HepG2 (cell line): ENCODE results near the gene CUL9. TPM values are rescaled to one million over a fixed set of nuclear protein-coding genes. Genes with fewer than 3 reads are reported as not detected.

ENCODE experiments used
- ATAC-seq: fragments of 200-7000 bp; cut with Tn5 transposase; 3 replicates; pipeline ENCODE4 v1.9.1; 2020; ENCODE audit warnings: mild to moderate bottlenecking, moderate library complexity
- Bru-seq: library from RNA; stranded (reverse); fragments of 400-500 nt; gene quantifications from one replicate; lab custom pipeline; 2021; lab: Mats Ljungman, UMichigan
- BruChase-seq, 2 experiments: library from RNA; stranded (reverse); fragments of 400-500 nt; gene quantifications; one replicate each; lab custom pipeline; 2021; lab: Mats Ljungman, UMichigan
- BruUV-seq: library from RNA; stranded (reverse); fragments of 400-500 nt; replicated peaks from 2 replicates; lab custom pipeline; 2021; lab: Mats Ljungman, UMichigan
- CTCF ChIA-PET: fragments of 300-600 bp; formaldehyde crosslinking; extraction: SDS; loops from one replicate; lab custom pipeline; 2021; ENCODE audit warnings: low total read pairs, inconsistent platforms, low intra/inter-chr PET ratio; lab: Yijun Ruan, JAX
- POLR2A ChIA-PET: fragments of 350-600 bp; sonication (Branson Sonifier 250); formaldehyde crosslinking; loops from one replicate; lab custom pipeline; 2020; ENCODE audit warnings: antibody characterized with exemption, inconsistent platforms; lab: Yijun Ruan, JAX
- DNase-seq: peaks from one replicate; pipeline ENCODE4 v3.0.0-alpha.2; 2015; ENCODE audit warnings: low spot score
- FAIRE-seq: peaks from 3 replicates; lab custom pipeline; 2011; peaks lifted over from hg19 to GRCh38; lab: Jason Lieb, UNC
- H2AFZ ChIP-seq: one replicate; pipeline ENCODE4 v1.6.1; 2011; ENCODE audit warnings: low read length, inconsistent platforms
- H3K27ac ChIP-seq: fragments of 300-600 bp; 3 replicates; pipeline ENCODE4 v1.8.0; 2011; ENCODE audit warnings: mixed run types, mild to moderate bottlenecking, mixed read lengths, low read length, inconsistent platforms; ENCODE audit not compliant: insufficient read depth; ENCODE audit errors: extremely low read length
- H3K27me3 ChIP-seq, 2 experiments: fragments of 200-600 bp in 1 of 2; 2 replicates in 1 of 2; 3 replicates in 1 of 2; pipeline versions ENCODE4 v1.6.0 to v1.8.0; 2011; ENCODE audit warnings: low read length in 2 of 2, mild to moderate bottlenecking in 2 of 2, moderate library complexity in 2 of 2, inconsistent platforms in 1 of 2; ENCODE audit not compliant: insufficient read depth in 2 of 2, control insufficient read depth in 1 of 2
- H3K36me3 ChIP-seq, 2 experiments: fragments of 200-600 bp in 1 of 2; replicated peaks in 1 of 2; 2 replicates in 1 of 2; 3 replicates in 1 of 2; pipeline versions ENCODE4 v1.5.1 to v1.8.0; 2011; ENCODE audit warnings: low read length in 2 of 2, inconsistent platforms in 1 of 2; ENCODE audit not compliant: insufficient read depth in 2 of 2, control insufficient read depth in 1 of 2
- H3K4me1 ChIP-seq: 2 replicates; pipeline ENCODE4 v1.5.1; 2012; ENCODE audit warnings: low read length, inconsistent platforms; ENCODE audit not compliant: insufficient read depth
- H3K4me2 ChIP-seq: 2 replicates; pipeline ENCODE4 v1.6.0; 2011; ENCODE audit warnings: low read depth, low read length, inconsistent platforms
- H3K4me3 ChIP-seq, 3 experiments: fragments of 200-600 bp in 1 of 3; sonication (generic), shearing (Covaris generic) in 1 of 3; replicated peaks in 1 of 3; 2 replicates each; pipeline ENCODE4 v1.5.1; 2011 to 2016; ENCODE audit warnings: low read length in 3 of 3, inconsistent platforms in 2 of 3, low read depth in 2 of 3, mild to moderate bottlenecking in 2 of 3, control low read depth in 1 of 3, mixed read lengths in 1 of 3; ENCODE audit not compliant: insufficient read depth in 1 of 3
- H3K79me2 ChIP-seq: one replicate; pipeline ENCODE4 v1.6.1; 2011; ENCODE audit warnings: low read length, inconsistent platforms; ENCODE audit not compliant: insufficient read depth
- H3K9ac ChIP-seq: 2 replicates; pipeline ENCODE4 v1.6.0; 2011; ENCODE audit warnings: mild to moderate bottlenecking, low read depth, low read length, inconsistent platforms; ENCODE audit not compliant: insufficient read depth
- H3K9me3 ChIP-seq: 2 replicates; pipeline ENCODE4 v1.5.1; 2012; ENCODE audit warnings: mild to moderate bottlenecking, low read length
- H4K20me1 ChIP-seq: 2 replicates; pipeline ENCODE4 v1.6.0; 2011; ENCODE audit warnings: inconsistent platforms, mild to moderate bottlenecking, low read length, moderate library complexity; ENCODE audit not compliant: insufficient read depth
- AKAP8 ChIP-seq: sonication (generic); formaldehyde crosslinking; IDR thresholded peaks from 2 replicates; pipeline ENCODE4 v1.5.1; 2020; ENCODE audit warnings: mild to moderate bottlenecking, missing genetic modification reagents
- CBX2 ChIP-seq, 2 experiments: fragments of 200-600 bp in 1 of 2; sonication (generic); formaldehyde crosslinking in 1 of 2; IDR thresholded peaks; 2 replicates each; pipeline versions ENCODE4 v1.7.0 to v1.8.1; 2018 to 2022; ENCODE audit warnings: low read depth in 2 of 2, low read length in 1 of 2, mild to moderate bottlenecking in 1 of 2, missing genetic modification reagents in 1 of 2
- CHD4 ChIP-seq: fragments of 200-600 bp; sonication (generic); IDR thresholded peaks from 2 replicates; pipeline ENCODE4 v1.7.0; 2017; ENCODE audit warnings: mild to moderate bottlenecking, low read length, borderline replicate concordance
- EEA1 ChIP-seq: sonication (generic); formaldehyde crosslinking; IDR thresholded peaks from 2 replicates; pipeline ENCODE4 v1.5.1; 2020; ENCODE audit warnings: mild to moderate bottlenecking, missing genetic modification reagents, borderline replicate concordance
- SRSF4 ChIP-seq: fragments of 200-400 bp; formaldehyde crosslinking; IDR thresholded peaks from one replicate; pipeline ENCODE4 v1.6.1; 2018; ENCODE audit warnings: mild to moderate bottlenecking, low read depth, low read length, moderate library complexity; ENCODE audit not compliant: poor library complexity, severe bottlenecking
- ZNF547 ChIP-seq: sonication (generic); formaldehyde crosslinking; IDR thresholded peaks from 2 replicates; pipeline ENCODE4 v1.5.1; 2020; ENCODE audit warnings: mild to moderate bottlenecking, missing genetic modification reagents
- ZNF552 ChIP-seq: sonication (generic); formaldehyde crosslinking; IDR thresholded peaks from 2 replicates; pipeline ENCODE4 v1.9.0; 2022; ENCODE audit warnings: missing genetic modification reagents, mild to moderate bottlenecking, borderline replicate concordance
- ZNF674 ChIP-seq: sonication (generic); formaldehyde crosslinking; IDR thresholded peaks from 2 replicates; pipeline ENCODE4 v1.5.0; 2020; ENCODE audit warnings: low read depth, mild to moderate bottlenecking, missing genetic modification reagents
- ZNF776 ChIP-seq: sonication (generic); formaldehyde crosslinking; IDR thresholded peaks from 2 replicates; pipeline ENCODE4 v1.4.0; 2020; ENCODE audit warnings: mild to moderate bottlenecking, missing genetic modification reagents
- WGBS: methylation state at CpG from one replicate; pipeline ENCODE4 v1.1.6; 2017; ENCODE audit warnings: low lambda C conversion rate; 5-methylcytosine and 5-hydroxymethylcytosine counted together
- in situ Hi-C: cut with HindIII; loops from 2 replicates; pipeline ENCODE4 v1.10.0; 2017; ENCODE audit warnings: low pct_unique_long_range_greater_than_20kb; ENCODE audit not compliant: extremely low pct_ligation_motif_present
- intact Hi-C: fragments of 100-400 bp; cut with micrococcal nuclease; formaldehyde crosslinking; loops from one replicate; pipeline ENCODE4 v1.10.0; 2022; ENCODE audit not compliant: unreplicated experiment
- long read RNA-seq, 2 experiments: library from RNA in 1 of 2; library from polyadenylated mRNA in 1 of 2; stranded (forward) in 1 of 2; unstranded in 1 of 2; transcript quantifications; one replicate each; pipeline ENCODE4 v2.0.0, GENCODE V29; 2019 to 2022
- polyA minus RNA-seq, 3 experiments: library from RNA; depleted of rRNA, polyadenylated mRNA; stranded (reverse); fragments of >200 nt; gene quantifications; 2 replicates each; pipeline ENCODE4 v1.2.3, GENCODE V29; 2011; ENCODE audit warnings: low replicate concordance in 1 of 3
- polyA plus RNA-seq, 8 experiments: library from polyadenylated mRNA; depleted of rRNA in 3 of 8; stranded (reverse) in 7 of 8; unstranded in 1 of 8; fragments of >200 nt; fragmentation: Illumina TruSeq in 4 of 8; extraction: Trizol in 4 of 8; gene quantifications; 2 replicates each; pipeline versions ENCODE4 v1.2.1 to v1.2.3, GENCODE V29; 2011 to 2016; ENCODE audit warnings: low read depth in 4 of 8, missing spikeins in 1 of 8, mixed read lengths in 1 of 8; ENCODE audit not compliant: insufficient read depth in 1 of 8
- total RNA-seq, 5 experiments: library from RNA; depleted of rRNA; stranded (reverse); fragments of >200 nt; fragmentation: Illumina TruSeq; extraction: Trizol; gene quantifications; 2 replicates each; pipeline ENCODE4 v1.2.3, GENCODE V29; 2016; ENCODE audit warnings: low read depth in 1 of 5
- TF ChIP-seq, protein P1 (sequence below): sonication (generic); formaldehyde crosslinking; IDR thresholded peaks from 2 replicates; pipeline ENCODE4 v1.4.0; 2020; ENCODE audit warnings: missing genetic modification reagents, borderline replicate concordance
- TF ChIP-seq, protein P2 (sequence below): IDR thresholded peaks from 2 replicates; pipeline ENCODE4 v1.6.1; 2018; ENCODE audit warnings: missing genetic modification reagents, mild to moderate bottlenecking, missing compliant biosample characterization

CUL9 gene
- total RNA-seq (2016; rRNA removed; fragmentation: Illumina TruSeq; extraction: Trizol) = 10.5 and 11.4 TPM in 2 replicates
- 2.5 and 3.7 TPM in 2 replicates for total RNA-seq (2016; cell fraction: cytosol; rRNA removed; fragmentation: Illumina TruSeq; extraction: Trizol; ENCODE audit: low read depth)
- total RNA-seq (2016; cell fraction: insoluble cytoplasmic fraction; rRNA removed; fragmentation: Illumina TruSeq; extraction: Trizol) = 8.8 and 14.5 TPM in 2 replicates
- total RNA-seq (2016; cell fraction: membrane; rRNA removed; fragmentation: Illumina TruSeq; extraction: Trizol) = 3.3 and 4.2 TPM in 2 replicates
- 18.4 and 18.7 TPM in 2 replicates for total RNA-seq (2016; cell fraction: nucleus; rRNA removed; fragmentation: Illumina TruSeq; extraction: Trizol)
- 13.7 and 15.3 TPM in 2 replicates for polyA plus RNA-seq (2011; rRNA removed)
- polyA plus RNA-seq (2011; cell fraction: cytosol; rRNA removed) = 4.9 and 5.0 TPM in 2 replicates
- 123 and 139 TPM in 2 replicates for polyA plus RNA-seq (2011; cell fraction: nucleus; rRNA removed)
- polyA plus RNA-seq (2012) = 9.9 and 12.7 TPM in 2 replicates
- polyA plus RNA-seq (2016; cell fraction: cytosol; fragmentation: Illumina TruSeq; extraction: Trizol; ENCODE audit: low read depth) = 1.2 and 1.5 TPM in 2 replicates
- 6.8 and 7.5 TPM in 2 replicates for polyA plus RNA-seq (2016; cell fraction: insoluble cytoplasmic fraction; fragmentation: Illumina TruSeq; extraction: Trizol; ENCODE audit: low read depth)
- 1.9 and 2.7 TPM in 2 replicates for polyA plus RNA-seq (2016; cell fraction: membrane; fragmentation: Illumina TruSeq; extraction: Trizol; ENCODE audit: low read depth)
- polyA plus RNA-seq (2016; cell fraction: nucleus; fragmentation: Illumina TruSeq; extraction: Trizol; ENCODE audit: insufficient read depth, low read depth) = 44.2 and 47.7 TPM in 2 replicates
- polyA minus RNA-seq (2011; rRNA and poly(A)+ RNA removed; ENCODE audit: low replicate concordance) = 19.3 and 22.3 TPM in 2 replicates
- 4.7 and 5.5 TPM in 2 replicates for polyA minus RNA-seq (2011; cell fraction: cytosol; rRNA and poly(A)+ RNA removed)
- polyA minus RNA-seq (2011; cell fraction: nucleus; rRNA and poly(A)+ RNA removed) = 30.8 and 32.9 TPM in 2 replicates
- Bru-seq, nascent RNA = percentile 48 among the genes with signal in this experiment
- BruChase-seq, experiment 1, labeled RNA remaining after a 6-hour chase = percentile 59 among the genes with signal in this experiment
- percentile 52 among the genes with signal in this experiment for BruChase-seq, experiment 2, labeled RNA remaining after a 2-hour chase
- long read RNA-seq, experiment 1, partial matches to known transcripts = 2 of 2 reads
- long read RNA-seq, experiment 1, other reads (novel, unspliced or antisense) = 0 of 2 reads
- long read RNA-seq, experiment 2, partial matches to known transcripts = 5 of 11 reads
- long read RNA-seq, experiment 2, other reads (novel, unspliced or antisense) = 5 of 11 reads

DNA sequence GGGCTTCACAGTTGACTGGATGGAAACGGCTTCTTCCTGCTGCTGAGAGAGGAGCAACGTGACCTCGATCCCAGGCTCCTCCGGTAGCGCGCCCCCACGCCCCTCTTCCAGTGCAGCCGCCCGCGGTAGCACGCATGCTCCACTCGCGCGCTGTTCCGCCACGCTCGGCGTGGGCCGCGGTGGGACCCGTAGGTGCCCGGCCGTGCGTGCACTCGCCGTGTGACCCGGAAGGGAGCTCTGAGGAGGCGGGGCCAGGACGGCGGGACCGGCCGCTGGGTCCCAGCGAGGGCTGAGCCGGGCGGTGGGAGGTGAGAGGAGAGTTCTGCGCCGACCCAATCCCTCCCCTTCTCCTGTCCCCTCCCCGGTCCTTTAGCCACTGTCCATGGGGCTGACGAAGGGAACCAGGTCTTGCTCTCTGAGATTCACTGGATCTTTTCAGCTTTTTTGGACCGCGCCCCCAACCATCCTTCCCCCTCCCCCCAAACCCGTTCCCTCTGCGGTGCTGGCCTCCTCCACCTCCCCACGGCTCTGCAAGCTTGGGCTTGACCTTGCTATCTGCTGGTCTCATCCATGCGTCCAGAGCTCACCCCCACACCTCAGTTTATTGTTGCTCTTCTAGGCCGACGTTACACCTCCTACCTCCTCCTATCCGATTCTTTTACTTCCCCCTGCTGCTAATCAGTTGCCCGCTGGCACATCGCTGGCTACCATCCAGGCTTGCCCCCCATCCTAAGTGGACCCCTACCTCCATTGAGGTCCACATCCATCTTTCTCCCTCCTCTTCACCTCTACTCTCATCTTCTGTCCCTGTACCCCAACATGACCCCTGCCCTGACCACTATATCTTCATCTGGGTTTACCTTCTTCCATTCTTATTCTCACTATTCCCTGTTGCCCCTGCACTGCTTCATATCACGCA is at the start of gene CUL9:
CUL9 (plus strand) TSS at position 255 of the 919 bp plus-strand sequence. CDS start 2,115 bp downstream, outside the sequence.
- BruUV-seq = no TSS peak
- Histone ChIP-seq H3K27me3 (no peaks in the 10 kb centered on the region; a peak in 1 of 5 replicates), H3K9me3 (no peaks in the 10 kb centered on the region), H3K4me2 (peak within 1 kb of the TSS; percentile 96), H3K4me3 (peak within 1 kb of the TSS; percentile 73 to 83 (median 78)), H3K27ac (peak within 1 kb of the TSS; percentile 58), H3K9ac (peak within 1 kb of the TSS; percentile 80), H2AFZ (no peak within 1 kb of the TSS), H3K79me2 (no peaks in the 10 kb centered on the region), H4K20me1 (no peaks in the 10 kb centered on the region), H3K4me1 (peaks cover 22% of the 10 kb centered on the region), H3K36me3 (peaks cover 18 to 22% of the 10 kb centered on the region in 2 experiments)
- in situ Hi-C loops (no loop called here), intact Hi-C loops (loop anchor here (1.0 kb wide), 1 partner anchor 8 kb away; no protein-coding TSS in a partner anchor)
- FAIRE-seq (peak; percentile 66), DNase-seq (peak; percentile 60), ATAC-seq (peak; percentile 95)
- 4% methylated on average over 26 of the region's 51 CpGs for WGBS
- CTCF ChIA-PET = no interaction called here
- POLR2A ChIA-PET = interaction anchor here (0.6 to 2.4 kb wide), 30 partner anchors 8 to 1132 kb away, joined by 3 to 12 read pairs (median 4); partner anchors contain the start of genes ABCC10, CUL7, DNPH1 and KLC4
- TF ChIP-seq ZNF547 (CRISPR knock-in tag) (peak; percentile 74; the same call in 1 of the 2 replicates), CBX2 (IDR thresholded peaks at IDR 0.05; ENCODE audit: low read depth, low read length) (no peak), CBX2 (CRISPR knock-in tag; IDR thresholded peaks at IDR 0.05; ENCODE audit: low read depth) (no peak), EEA1 (CRISPR knock-in tag) (peak; percentile 80; the same call in 1 of the 2 replicates), AKAP8 (CRISPR knock-in tag) (peak; percentile 96), ZNF552 (CRISPR knock-in tag) (no peak), SRSF4 (no peak), ZNF674 (CRISPR knock-in tag) (no peak), CHD4 (no peak), ZNF776 (CRISPR knock-in tag) (peak; percentile 75; the same call in 1 of the 2 replicates)
- TF ChIP-seq, protein P1, sequence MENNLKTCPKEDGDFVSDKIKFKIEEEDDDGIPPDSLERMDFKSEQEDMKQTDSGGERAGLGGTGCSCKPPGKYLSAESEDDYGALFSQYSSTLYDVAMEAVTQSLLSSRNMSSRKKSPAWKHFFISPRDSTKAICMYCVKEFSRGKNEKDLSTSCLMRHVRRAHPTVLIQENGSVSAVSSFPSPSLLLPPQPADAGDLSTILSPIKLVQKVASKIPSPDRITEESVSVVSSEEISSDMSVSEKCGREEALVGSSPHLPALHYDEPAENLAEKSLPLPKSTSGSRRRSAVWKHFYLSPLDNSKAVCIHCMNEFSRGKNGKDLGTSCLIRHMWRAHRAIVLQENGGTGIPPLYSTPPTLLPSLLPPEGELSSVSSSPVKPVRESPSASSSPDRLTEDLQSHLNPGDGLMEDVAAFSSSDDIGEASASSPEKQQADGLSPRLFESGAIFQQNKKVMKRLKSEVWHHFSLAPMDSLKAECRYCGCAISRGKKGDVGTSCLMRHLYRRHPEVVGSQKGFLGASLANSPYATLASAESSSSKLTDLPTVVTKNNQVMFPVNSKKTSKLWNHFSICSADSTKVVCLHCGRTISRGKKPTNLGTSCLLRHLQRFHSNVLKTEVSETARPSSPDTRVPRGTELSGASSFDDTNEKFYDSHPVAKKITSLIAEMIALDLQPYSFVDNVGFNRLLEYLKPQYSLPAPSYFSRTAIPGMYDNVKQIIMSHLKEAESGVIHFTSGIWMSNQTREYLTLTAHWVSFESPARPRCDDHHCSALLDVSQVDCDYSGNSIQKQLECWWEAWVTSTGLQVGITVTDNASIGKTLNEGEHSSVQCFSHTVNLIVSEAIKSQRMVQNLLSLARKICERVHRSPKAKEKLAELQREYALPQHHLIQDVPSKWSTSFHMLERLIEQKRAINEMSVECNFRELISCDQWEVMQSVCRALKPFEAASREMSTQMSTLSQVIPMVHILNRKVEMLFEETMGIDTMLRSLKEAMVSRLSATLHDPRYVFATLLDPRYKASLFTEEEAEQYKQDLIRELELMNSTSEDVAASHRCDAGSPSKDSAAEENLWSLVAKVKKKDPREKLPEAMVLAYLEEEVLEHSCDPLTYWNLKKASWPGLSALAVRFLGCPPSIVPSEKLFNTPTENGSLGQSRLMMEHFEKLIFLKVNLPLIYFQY (CRISPR knock-in tag) = peak; percentile 90
- TF ChIP-seq, protein P2, sequence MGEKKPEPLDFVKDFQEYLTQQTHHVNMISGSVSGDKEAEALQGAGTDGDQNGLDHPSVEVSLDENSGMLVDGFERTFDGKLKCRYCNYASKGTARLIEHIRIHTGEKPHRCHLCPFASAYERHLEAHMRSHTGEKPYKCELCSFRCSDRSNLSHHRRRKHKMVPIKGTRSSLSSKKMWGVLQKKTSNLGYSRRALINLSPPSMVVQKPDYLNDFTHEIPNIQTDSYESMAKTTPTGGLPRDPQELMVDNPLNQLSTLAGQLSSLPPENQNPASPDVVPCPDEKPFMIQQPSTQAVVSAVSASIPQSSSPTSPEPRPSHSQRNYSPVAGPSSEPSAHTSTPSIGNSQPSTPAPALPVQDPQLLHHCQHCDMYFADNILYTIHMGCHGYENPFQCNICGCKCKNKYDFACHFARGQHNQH = peak; percentile 89
